GDM1 (cell line): Measurements from ENCODE around the gene MXD4.
"Not testable (repeated sequence)": the region's sequence is repeated elsewhere in the genome, so short reads cannot be mapped to it uniquely, and the experiment has no call there.

Experiments used
- DNase-seq: peaks from one replicate; lab custom pipeline; 2025; lab: John Stamatoyannopoulos, UW

Gene MXD4

GRCh38 chr4:2219233-2219760, 42.6 kb downstream of the MXD4 start:
- no peak for DNase-seq

- no peak for DNase-seq
These were observed 43.5 kb downstream of the MXD4 start for GRCh38 chr4:2218436-2218835.

GRCh38 chr4:2217726-2218125, 44.2 kb downstream of the MXD4 start:
- DNase-seq = no peak

GRCh38 chr4:2212831-2213230, 49.1 kb downstream of the MXD4 start:
- no peak for DNase-seq

GRCh38 chr4:2202789-2203188, 59.1 kb downstream of the MXD4 start:
- DNase-seq = not testable (repeated sequence)
